Gastroesophageal sphincter (tissue), 4 donors: Measurements from ENCODE around the gene PTCH1. TPM values are rescaled to one million over a fixed set of nuclear protein-coding genes. Genes with fewer than 3 reads are reported as not detected.

Source experiments
- ATAC-seq: fragments of 150-250 bp; one replicate; pipeline ENCODE4 v1.9.1; 2016; ENCODE audit warnings: mild to moderate bottlenecking, moderate library complexity
- H3K27ac ChIP-seq, 4 donors: fragments of 200-600 bp; sonication (generic) in 3 of 4; 1 replicate in 3 of 4; 2 replicates in 1 of 4; pipeline ENCODE4 v1.5.1; 2016 to 2019
- H3K27me3 ChIP-seq: fragments of 200-600 bp; sonication (generic); one replicate; pipeline ENCODE4 v1.5.1; 2019
- H3K36me3 ChIP-seq, 2 donors: fragments of 200-600 bp; sonication (generic); one replicate each; pipeline ENCODE4 v1.5.1; 2019; ENCODE audit warnings: control low read depth in 1 of 2
- H3K4me1 ChIP-seq, 3 donors: fragments of 200-600 bp; sonication (generic); 1 replicate in 2 of 3; 2 replicates in 1 of 3; pipeline ENCODE4 v1.5.1; 2016 to 2019; ENCODE audit warnings: control low read depth in 2 of 3
- H3K4me3 ChIP-seq, 2 donors: fragments of 200-600 bp; sonication (generic); one replicate each; pipeline ENCODE4 v1.5.1; 2019; ENCODE audit warnings: mild to moderate bottlenecking in 1 of 2, moderate library complexity in 1 of 2
- H3K9me3 ChIP-seq, 3 donors: fragments of 200-600 bp; sonication (generic); one replicate each; pipeline ENCODE4 v1.5.1; 2017 to 2019; ENCODE audit warnings: control low read depth in 2 of 3
- EP300 ChIP-seq: sonication (generic); formaldehyde crosslinking; IDR thresholded peaks from one replicate; pipeline ENCODE4 v1.6.1; 2017; ENCODE audit warnings: antibody characterized with exemption, mild to moderate bottlenecking
- POLR2A ChIP-seq, 2 donors: fragments of 450-650 bp; IDR thresholded peaks; one replicate each; pipeline ENCODE4 v1.6.1; 2017; ENCODE audit warnings: antibody characterized with exemption in 2 of 2, mild to moderate bottlenecking in 2 of 2, moderate library complexity in 1 of 2
- POLR2AphosphoS5 ChIP-seq: sonication (generic); formaldehyde crosslinking; IDR thresholded peaks from one replicate; pipeline ENCODE4 v1.6.1; 2017; ENCODE audit warnings: antibody characterized with exemption
- WGBS, 2 donors: methylation state at CpG; one replicate each; pipeline ENCODE4 v1.1.5; 2018; ENCODE audit warnings: low coverage in 1 of 2; 5-methylcytosine and 5-hydroxymethylcytosine counted together
- total RNA-seq, 4 donors: library from RNA; depleted of rRNA; stranded (reverse); fragments of >200 nt; gene quantifications; one replicate each; pipeline ENCODE4 v1.1.0, GENCODE V29; 2016
- TF ChIP-seq, protein P1 (sequence below), 4 experiments: fragments of 200-600 bp in 2 of 4; fragments of 450-650 bp in 2 of 4; sonication (generic) in 1 of 4; IDR thresholded peaks; one replicate each; pipeline ENCODE4 v1.5.1; 2017 to 2019; ENCODE audit warnings: antibody characterized with exemption in 4 of 4, mild to moderate bottlenecking in 2 of 4, moderate library complexity in 2 of 4

Gene PTCH1
- total RNA-seq, 4 donors from 2014 or later = 12.5 to 20.3 (median 15.5) TPM

DNA sequence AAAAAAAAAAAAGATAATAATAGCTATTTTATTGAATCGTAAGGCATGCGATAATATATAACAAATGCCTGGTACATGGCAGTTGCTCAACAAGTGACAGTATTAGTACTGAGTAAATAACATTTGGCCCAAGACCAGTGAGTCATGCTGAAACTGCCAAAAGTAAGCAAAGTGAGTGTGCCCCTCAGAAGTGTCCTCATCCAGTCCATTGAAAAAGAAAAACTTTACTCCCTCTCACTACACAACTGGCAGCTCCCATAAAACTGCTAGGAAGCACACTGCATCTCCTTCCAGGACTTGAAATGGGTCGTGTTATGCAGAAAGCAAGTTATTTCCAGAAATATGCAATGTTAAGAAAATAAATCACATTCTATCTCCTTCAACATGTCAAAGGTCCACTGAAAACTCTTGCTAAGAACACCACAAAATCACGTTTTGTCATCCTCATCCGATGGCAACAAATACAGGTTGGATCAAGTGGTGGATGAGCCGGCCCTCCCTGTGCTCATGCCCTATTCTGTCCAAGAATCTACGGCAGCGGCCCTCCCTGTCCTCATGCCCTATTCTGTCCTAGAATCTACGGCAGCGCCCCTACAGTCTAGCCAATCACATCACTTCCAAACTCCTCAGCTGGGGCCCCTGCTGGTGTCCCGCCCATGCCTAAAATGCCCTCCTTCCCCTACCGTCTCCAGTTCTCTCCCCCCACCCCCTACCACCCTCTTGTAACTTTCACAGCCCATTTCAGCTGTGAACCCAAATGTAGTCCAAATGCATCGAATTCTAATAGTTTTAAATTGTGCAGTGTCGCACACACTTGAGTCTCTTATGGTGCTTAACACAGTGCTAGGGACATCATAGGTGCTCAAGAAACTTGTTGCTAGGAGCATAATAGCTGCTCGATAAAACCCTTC, 12.5 kb downstream of the PTCH1 start:
- H3K27me3 ChIP-seq = no peaks in the 10 kb centered on the region
- 67 to 71% methylated on average over 13 to 14 of the region's 15 CpGs for WGBS, 2 donors
- TF ChIP-seq, protein P1, sequence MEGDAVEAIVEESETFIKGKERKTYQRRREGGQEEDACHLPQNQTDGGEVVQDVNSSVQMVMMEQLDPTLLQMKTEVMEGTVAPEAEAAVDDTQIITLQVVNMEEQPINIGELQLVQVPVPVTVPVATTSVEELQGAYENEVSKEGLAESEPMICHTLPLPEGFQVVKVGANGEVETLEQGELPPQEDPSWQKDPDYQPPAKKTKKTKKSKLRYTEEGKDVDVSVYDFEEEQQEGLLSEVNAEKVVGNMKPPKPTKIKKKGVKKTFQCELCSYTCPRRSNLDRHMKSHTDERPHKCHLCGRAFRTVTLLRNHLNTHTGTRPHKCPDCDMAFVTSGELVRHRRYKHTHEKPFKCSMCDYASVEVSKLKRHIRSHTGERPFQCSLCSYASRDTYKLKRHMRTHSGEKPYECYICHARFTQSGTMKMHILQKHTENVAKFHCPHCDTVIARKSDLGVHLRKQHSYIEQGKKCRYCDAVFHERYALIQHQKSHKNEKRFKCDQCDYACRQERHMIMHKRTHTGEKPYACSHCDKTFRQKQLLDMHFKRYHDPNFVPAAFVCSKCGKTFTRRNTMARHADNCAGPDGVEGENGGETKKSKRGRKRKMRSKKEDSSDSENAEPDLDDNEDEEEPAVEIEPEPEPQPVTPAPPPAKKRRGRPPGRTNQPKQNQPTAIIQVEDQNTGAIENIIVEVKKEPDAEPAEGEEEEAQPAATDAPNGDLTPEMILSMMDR (IDR thresholded peaks at IDR 0.05) = no peak
- TF ChIP-seq POLR2AphosphoS5 = no peak
- TF ChIP-seq POLR2A (IDR thresholded peaks at IDR 0.05) = no peak
- TF ChIP-seq EP300 = no peak
- ATAC-seq = no peak
- H3K36me3 ChIP-seq = no peaks in the 10 kb centered on the region
- H3K27ac ChIP-seq = no peak overlapping the region
- peaks cover 0 to 43% (median 13%) of the 10 kb centered on the region in 3 donors for H3K4me1 ChIP-seq
- no peak overlapping the region for H3K4me3 ChIP-seq
- H3K9me3 ChIP-seq = no peaks in the 10 kb centered on the region

DNA sequence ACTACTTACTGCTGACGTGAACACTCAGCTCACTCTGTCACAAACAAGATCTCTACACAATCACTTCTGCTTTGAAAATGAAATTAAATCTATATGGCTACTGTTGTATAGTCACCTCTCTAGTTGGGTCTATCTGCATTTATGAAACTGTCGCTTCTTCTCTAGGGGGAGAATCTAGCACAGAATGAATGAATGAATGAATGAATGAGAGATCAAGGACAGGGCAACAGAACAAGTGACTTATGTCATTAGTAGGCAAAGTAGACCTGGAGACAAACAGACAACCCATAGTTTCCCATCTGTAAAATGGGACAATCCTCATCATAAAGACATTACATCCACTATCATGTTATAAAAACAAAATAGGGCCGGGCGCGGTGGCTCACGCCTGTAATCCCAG, 13.4 kb downstream of the PTCH1 start:
- no peaks in the 10 kb centered on the region for H3K36me3 ChIP-seq
- no peak overlapping the region for H3K27ac ChIP-seq
- no peaks in the 10 kb centered on the region for H3K9me3 ChIP-seq
- no peaks in the 10 kb centered on the region for H3K27me3 ChIP-seq
- ATAC-seq = no peak
- H3K4me1 ChIP-seq = peaks cover 0 to 51% (median 13%) of the 10 kb centered on the region in 3 donors
- TF ChIP-seq POLR2AphosphoS5 = no peak
- TF ChIP-seq POLR2A (IDR thresholded peaks at IDR 0.05) = no peak
- no peak for TF ChIP-seq EP300
- TF ChIP-seq, protein P1 (IDR thresholded peaks at IDR 0.05) = no peak
- no peak overlapping the region for H3K4me3 ChIP-seq
- 94 to 98% methylated on average over 6 of the region's 6 CpGs for WGBS, 2 donors

DNA sequence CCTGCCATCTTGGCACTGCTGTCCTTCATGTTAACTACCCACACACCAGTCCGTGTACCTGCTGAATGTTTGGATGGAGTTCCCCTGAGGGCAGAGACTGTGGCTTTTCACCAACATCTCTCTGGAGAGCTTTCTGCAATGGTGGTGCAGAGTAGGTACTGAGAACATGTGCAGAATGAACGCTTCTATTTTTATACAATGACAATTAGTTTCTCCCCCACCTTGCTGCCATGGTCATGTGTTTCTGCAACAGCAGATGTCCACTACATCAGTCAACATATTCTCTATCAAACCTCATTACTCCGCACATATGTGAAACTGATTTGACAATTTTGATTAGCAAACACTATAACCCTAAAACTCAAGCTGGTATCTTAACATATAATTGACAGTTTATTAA, 14.5 kb downstream of the PTCH1 start:
- 88 to 92% methylated on average over 2 of the region's 3 CpGs for WGBS, 2 donors
- Histone ChIP-seq H3K36me3 (no peaks in the 10 kb centered on the region), H3K27me3 (no peaks in the 10 kb centered on the region), H3K9me3 (no peaks in the 10 kb centered on the region), H3K4me1 (peaks cover 0 to 62% (median 23%) of the 10 kb centered on the region in 3 donors), H3K4me3 (no peak overlapping the region), H3K27ac (no peak overlapping the region)
- no peak for ATAC-seq
- TF ChIP-seq, protein P1 (IDR thresholded peaks at IDR 0.05) = no peak
- TF ChIP-seq EP300 = no peak
- TF ChIP-seq POLR2A (IDR thresholded peaks at IDR 0.05) = no peak
- no peak for TF ChIP-seq POLR2AphosphoS5

DNA sequence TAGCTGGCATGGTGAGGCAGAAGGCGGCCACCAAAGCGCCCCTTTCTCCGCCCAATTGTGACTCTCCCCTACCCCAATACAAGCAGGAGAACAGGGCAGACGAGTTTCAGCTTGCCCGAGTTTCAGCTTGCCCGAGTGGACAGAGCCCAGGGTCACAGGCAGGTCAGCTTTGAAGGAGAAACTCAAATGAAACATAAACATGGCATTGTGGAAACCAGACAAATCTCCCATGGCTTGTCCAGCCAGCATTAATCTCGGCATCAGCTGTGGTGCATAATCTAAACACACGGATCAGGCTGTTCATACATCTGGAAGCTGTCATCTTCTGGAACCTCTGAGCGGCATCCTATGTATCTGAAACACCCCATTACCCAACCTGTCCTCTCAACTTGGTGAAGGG, 16.9 kb downstream of the PTCH1 start:
- H3K27me3 ChIP-seq = no peaks in the 10 kb centered on the region
- no peak overlapping the region for H3K4me3 ChIP-seq
- WGBS, 2 donors = 33 to 77% methylated on average over 3 to 5 of the region's 9 CpGs
- H3K4me1 ChIP-seq = peaks cover 0 to 66% (median 25%) of the 10 kb centered on the region in 3 donors
- H3K27ac ChIP-seq = no peak overlapping the region
- H3K9me3 ChIP-seq = no peaks in the 10 kb centered on the region
- ATAC-seq = no peak
- no peaks in the 10 kb centered on the region for H3K36me3 ChIP-seq
- TF ChIP-seq POLR2A (IDR thresholded peaks at IDR 0.05) = no peak
- TF ChIP-seq, protein P1 (IDR thresholded peaks at IDR 0.05) = no peak
- no peak for TF ChIP-seq EP300
- TF ChIP-seq POLR2AphosphoS5 = no peak
